Loucy (cell line): Measurements from ENCODE around the gene DLG2.

Source experiments
- H2AFZ ChIP-seq: fragments of 200-600 bp; sonication (generic); 2 replicates; pipeline ENCODE4 v1.6.0; 2016; ENCODE audit warnings: antibody characterized with exemption, mild to moderate bottlenecking, low read length, moderate library complexity
- H3F3A ChIP-seq: fragments of 200-600 bp; 2 replicates; pipeline ENCODE4 v1.6.0; 2016; ENCODE audit warnings: antibody characterized with exemption, low read depth, mild to moderate bottlenecking
- H3K27me3 ChIP-seq: fragments of 200-600 bp; sonication (generic); 2 replicates; pipeline ENCODE4 v1.6.1; 2014; ENCODE audit warnings: low read length, mild to moderate bottlenecking; ENCODE audit not compliant: insufficient read depth, poor library complexity, severe bottlenecking
- H3K36me3 ChIP-seq: fragments of 200-600 bp; sonication (generic); 2 replicates; pipeline ENCODE4 v1.6.1; 2016; ENCODE audit warnings: low read length; ENCODE audit not compliant: insufficient read depth
- H3K4me1 ChIP-seq: fragments of 200-600 bp; sonication (generic); 2 replicates; pipeline ENCODE4 v1.5.1; 2014; ENCODE audit warnings: low read length, mild to moderate bottlenecking; ENCODE audit not compliant: insufficient read depth, poor library complexity, severe bottlenecking
- H3K4me2 ChIP-seq: fragments of 200-600 bp; sonication (generic); 2 replicates; pipeline ENCODE4 v1.6.0; 2014; ENCODE audit warnings: antibody characterized with exemption, low read length, low read depth, mild to moderate bottlenecking; ENCODE audit not compliant: poor library complexity, severe bottlenecking
- H3K4me3 ChIP-seq: fragments of 200-600 bp; sonication (generic); 2 replicates; pipeline ENCODE4 v1.5.1; 2014; ENCODE audit warnings: low read length, mild to moderate bottlenecking, mixed read lengths; ENCODE audit not compliant: poor library complexity, severe bottlenecking
- H3K79me2 ChIP-seq: fragments of 200-600 bp; sonication (generic); 2 replicates; pipeline ENCODE4 v1.6.1; 2014; ENCODE audit warnings: low read length; ENCODE audit not compliant: insufficient read depth
- H3K9ac ChIP-seq: fragments of 200-600 bp; sonication (generic); 2 replicates; pipeline ENCODE4 v1.6.0; 2014; ENCODE audit warnings: mild to moderate bottlenecking, low read depth, low read length, moderate library complexity; ENCODE audit not compliant: poor library complexity, severe bottlenecking
- H3K9me2 ChIP-seq: fragments of 200-600 bp; sonication (generic); replicated peaks from 2 replicates; pipeline ENCODE4 v1.6.1; 2016; ENCODE audit warnings: low read depth, low read length, mixed read lengths
- H3K9me3 ChIP-seq: fragments of 200-600 bp; sonication (generic); 2 replicates; pipeline ENCODE4 v1.6.1; 2014; ENCODE audit warnings: mild to moderate bottlenecking, antibody characterized with exemption, low read length, low read depth; ENCODE audit not compliant: insufficient read depth
- H4K20me1 ChIP-seq: fragments of 200-600 bp; sonication (generic); 2 replicates; pipeline ENCODE4 v1.6.0; 2014; ENCODE audit warnings: antibody characterized with exemption, low read length, mild to moderate bottlenecking; ENCODE audit not compliant: insufficient read depth, poor library complexity, severe bottlenecking
- CTCF ChIP-seq: fragments of 200-600 bp; sonication (generic); conservative IDR thresholded peaks from 2 replicates; pipeline ENCODE4 v1.5.1; 2014; ENCODE audit warnings: mild to moderate bottlenecking, antibody characterized with exemption, low read length
- EZH2phosphoT487 ChIP-seq: fragments of 200-600 bp; IDR thresholded peaks from 2 replicates; pipeline ENCODE4 v1.6.1; 2018; ENCODE audit warnings: antibody characterized with exemption, mild to moderate bottlenecking, moderate library complexity, borderline replicate concordance

The DLG2 gene

GRCh38 chr11:84211896-84212295 is 1415.2 kb downstream of the DLG2 start:
- no peak overlapping the region for H3K4me3 ChIP-seq
- no peaks in the 10 kb centered on the region for H3K9me2 ChIP-seq
- H3K4me1 ChIP-seq = no peaks in the 10 kb centered on the region
- no peaks in the 10 kb centered on the region for H4K20me1 ChIP-seq
- H3K27me3 ChIP-seq = no peaks in the 10 kb centered on the region
- H3K9me3 ChIP-seq = no peaks in the 10 kb centered on the region
- no peak for TF ChIP-seq EZH2phosphoT487
- TF ChIP-seq CTCF = no peak
- H3K9ac ChIP-seq = no peak overlapping the region
- no peaks in the 10 kb centered on the region for H3F3A ChIP-seq
- no peak overlapping the region for H3K4me2 ChIP-seq
- H3K36me3 ChIP-seq = no peaks in the 10 kb centered on the region
- no peak overlapping the region for H2AFZ ChIP-seq
- H3K79me2 ChIP-seq = no peaks in the 10 kb centered on the region

DNA sequence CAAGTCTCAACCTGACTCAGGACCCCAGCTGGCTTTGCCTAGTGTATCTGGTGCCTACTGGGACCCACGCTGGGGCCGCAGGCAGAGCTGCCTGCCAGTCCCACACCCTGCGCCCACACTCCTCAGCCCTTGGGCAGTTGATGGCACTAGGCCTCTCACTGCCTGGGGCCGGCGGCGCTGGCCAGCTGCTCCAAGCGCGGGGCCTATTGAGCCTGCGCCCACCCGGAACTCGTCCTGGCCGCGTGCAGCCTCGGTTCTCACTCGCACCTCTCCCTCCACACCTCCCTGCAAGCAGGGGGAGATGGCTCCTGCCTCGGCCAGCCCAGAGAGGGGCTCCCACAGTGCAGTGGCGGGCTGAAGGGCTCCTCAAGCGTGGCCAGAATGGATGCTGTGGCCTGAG is 1432.4 kb downstream of the DLG2 start:
- Histone ChIP-seq H3F3A (no peaks in the 10 kb centered on the region), H3K9me3 (no peaks in the 10 kb centered on the region), H3K4me3 (no peak overlapping the region), H4K20me1 (no peaks in the 10 kb centered on the region), H3K4me2 (no peak overlapping the region), H3K9ac (no peak overlapping the region), H2AFZ (no peak overlapping the region), H3K27me3 (no peaks in the 10 kb centered on the region), H3K36me3 (no peaks in the 10 kb centered on the region), H3K9me2 (no peaks in the 10 kb centered on the region), H3K79me2 (no peaks in the 10 kb centered on the region), H3K4me1 (no peaks in the 10 kb centered on the region)
- TF ChIP-seq EZH2phosphoT487 = no peak
- no peak for TF ChIP-seq CTCF

DNA sequence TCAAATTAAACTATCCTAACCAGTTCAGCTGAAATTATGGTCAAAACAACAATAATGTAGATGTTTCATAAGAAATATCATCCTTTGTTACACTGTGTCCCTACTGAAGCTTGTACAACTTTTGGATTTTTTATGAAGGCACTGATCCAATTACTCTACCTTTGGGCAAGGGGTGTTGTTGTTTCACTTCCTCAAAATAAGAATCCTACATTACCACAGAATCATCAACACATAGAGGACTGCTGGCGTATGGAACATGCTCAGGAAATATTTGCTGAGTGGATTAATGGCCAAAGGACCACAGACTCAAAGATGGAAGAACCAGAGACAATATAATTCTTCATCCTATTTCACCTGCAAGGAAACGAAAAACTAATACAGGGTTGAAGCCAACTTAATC is 1433.4 kb downstream of the DLG2 start:
- TF ChIP-seq CTCF = no peak
- no peak for TF ChIP-seq EZH2phosphoT487
- H3K9me2 ChIP-seq = no peaks in the 10 kb centered on the region

More for the DNA sequence above, 1433.4 kb downstream of the DLG2 start:
- Histone ChIP-seq H3K36me3 (no peaks in the 10 kb centered on the region), H3K9me3 (no peaks in the 10 kb centered on the region), H3F3A (no peaks in the 10 kb centered on the region), H3K79me2 (no peaks in the 10 kb centered on the region), H3K4me1 (no peaks in the 10 kb centered on the region), H3K9ac (no peak overlapping the region), H2AFZ (no peak overlapping the region), H3K4me2 (no peak overlapping the region), H3K4me3 (no peak overlapping the region), H3K27me3 (no peaks in the 10 kb centered on the region), H4K20me1 (no peaks in the 10 kb centered on the region)
